ENCODE results near the gene MMP2.

Gene MMP2

GRCh38 chr16:55530316-55530856, 51.4 kb downstream of the MMP2 start:
- no peaks in the 10 kb centered on the region for H3K79me1 ChIP-seq (ENCODE audit: low read length)
- H4K12ac ChIP-seq (ENCODE audit: low read depth, low read length) = no peak overlapping the region
- H2BK12ac ChIP-seq (ENCODE audit: low read length) = no peak overlapping the region
- no peak overlapping the region for H3K23ac ChIP-seq (ENCODE audit: low read length)
- no peak overlapping the region for H3K9ac ChIP-seq (ENCODE audit: low read length)
- no peak overlapping the region for H4K8ac ChIP-seq (ENCODE audit: low read depth, low read length)
- H3K14ac ChIP-seq (ENCODE audit: low read length) = no peak overlapping the region
- H2AK5ac ChIP-seq (ENCODE audit: low read length) = no peak overlapping the region
- H4K91ac ChIP-seq (ENCODE audit: low read depth, low read length) = no peak overlapping the region
- no peaks in the 10 kb centered on the region for H3K79me2 ChIP-seq (ENCODE audit: control insufficient read depth, insufficient read depth, low read length, poor library complexity)
- H3K27ac ChIP-seq (ENCODE audit: low read depth, low read length) = no peak overlapping the region
- H3K4me3 ChIP-seq (ENCODE audit: low read depth, low read length) = no peak overlapping the region
- H2AFZ ChIP-seq (ENCODE audit: insufficient read depth, low read length, poor library complexity) = no peak overlapping the region
- H3K9me3 ChIP-seq (ENCODE audit: insufficient read depth, low read depth, low read length) = no peaks in the 10 kb centered on the region
- no peak overlapping the region for H2BK120ac ChIP-seq (ENCODE audit: insufficient read depth, low read length, poor library complexity)
- peak in 1 of 2 donors; percentile 85 for DNase-seq
- H3K27me3 ChIP-seq (ENCODE audit: insufficient read depth, low read length) = no peaks in the 10 kb centered on the region
- H2BK5ac ChIP-seq (ENCODE audit: low read depth, low read length, poor library complexity) = no peak overlapping the region
- H3K4me2 ChIP-seq (ENCODE audit: low read length) = no peak overlapping the region
- H3K36me3 ChIP-seq (ENCODE audit: control insufficient read depth in 1 of 2, insufficient read depth in 2 of 2, low read length in 2 of 2) = peaks cover 3 to 9% of the 10 kb centered on the region in 2 experiments
- H3K4ac ChIP-seq (ENCODE audit: low read depth, low read length) = no peak overlapping the region
- H3K4me1 ChIP-seq (ENCODE audit: control insufficient read depth in 1 of 2, insufficient read depth in 2 of 2, low read length in 2 of 2) = no peaks in the 10 kb centered on the region
- H3K18ac ChIP-seq (ENCODE audit: low read length) = no peak overlapping the region
- WGBS (ENCODE audit: extremely low coverage, insufficient coverage, insufficient read length) = no CpG with 5 or more reads among the region's 1 CpG

- Histone ChIP-seq H2AK5ac (ENCODE audit: low read length) (no peak overlapping the region), H3K4me3 (ENCODE audit: low read depth, low read length) (no peak overlapping the region), H3K9me3 (ENCODE audit: insufficient read depth, low read depth, low read length) (no peaks in the 10 kb centered on the region), H4K91ac (ENCODE audit: low read depth, low read length) (no peak overlapping the region), H3K27ac (ENCODE audit: low read depth, low read length) (no peak overlapping the region), H3K4me2 (ENCODE audit: low read length) (no peak overlapping the region), H3K4me1 (ENCODE audit: control insufficient read depth in 1 of 2, insufficient read depth in 2 of 2, low read length in 2 of 2) (no peaks in the 10 kb centered on the region), H3K27me3 (ENCODE audit: insufficient read depth, low read length) (no peaks in the 10 kb centered on the region), H4K8ac (ENCODE audit: low read depth, low read length) (no peak overlapping the region), H3K18ac (ENCODE audit: low read length) (no peak overlapping the region), H3K23ac (ENCODE audit: low read length) (no peak overlapping the region), H2BK12ac (ENCODE audit: low read length) (no peak overlapping the region), H3K79me2 (ENCODE audit: control insufficient read depth, insufficient read depth, low read length, poor library complexity) (no peaks in the 10 kb centered on the region), H3K4ac (ENCODE audit: low read depth, low read length) (no peak overlapping the region), H2BK120ac (ENCODE audit: insufficient read depth, low read length, poor library complexity) (no peak overlapping the region), H4K12ac (ENCODE audit: low read depth, low read length) (no peak overlapping the region), H3K14ac (ENCODE audit: low read length) (no peak overlapping the region), H3K36me3 (ENCODE audit: control insufficient read depth in 1 of 2, insufficient read depth in 2 of 2, low read length in 2 of 2) (peaks cover 6 to 14% of the 10 kb centered on the region in 2 experiments), H2AFZ (ENCODE audit: insufficient read depth, low read length, poor library complexity) (no peak overlapping the region), H2BK5ac (ENCODE audit: low read depth, low read length, poor library complexity) (no peak overlapping the region), H3K79me1 (ENCODE audit: low read length) (no peaks in the 10 kb centered on the region), H3K9ac (ENCODE audit: low read length) (no peak overlapping the region)
- no peak for DNase-seq
- no CpG with 5 or more reads among the region's 1 CpG for WGBS (ENCODE audit: extremely low coverage, insufficient coverage, insufficient read length)
Observed at GRCh38 chr16:55532227-55532626, 53.2 kb downstream of the MMP2 start.

GRCh38 chr16:55534756-55535155, 55.8 kb downstream of the MMP2 start:
- Histone ChIP-seq H2BK120ac (ENCODE audit: insufficient read depth, low read length, poor library complexity) (no peak overlapping the region), H3K14ac (ENCODE audit: low read length) (no peak overlapping the region), H3K79me2 (ENCODE audit: control insufficient read depth, insufficient read depth, low read length, poor library complexity) (no peaks in the 10 kb centered on the region), H2AK5ac (ENCODE audit: low read length) (no peak overlapping the region), H3K9ac (ENCODE audit: low read length) (no peak overlapping the region), H2BK5ac (ENCODE audit: low read depth, low read length, poor library complexity) (no peak overlapping the region), H3K4ac (ENCODE audit: low read depth, low read length) (no peak overlapping the region), H3K36me3 (ENCODE audit: control insufficient read depth in 1 of 2, insufficient read depth in 2 of 2, low read length in 2 of 2) (peaks cover 7 to 22% of the 10 kb centered on the region in 2 experiments), H4K8ac (ENCODE audit: low read depth, low read length) (no peak overlapping the region), H2BK12ac (ENCODE audit: low read length) (no peak overlapping the region), H3K4me2 (ENCODE audit: low read length) (no peak overlapping the region), H4K12ac (ENCODE audit: low read depth, low read length) (no peak overlapping the region), H3K27ac (ENCODE audit: low read depth, low read length) (no peak overlapping the region), H4K91ac (ENCODE audit: low read depth, low read length) (no peak overlapping the region), H3K23ac (ENCODE audit: low read length) (no peak overlapping the region), H3K27me3 (ENCODE audit: insufficient read depth, low read length) (no peaks in the 10 kb centered on the region), H3K4me1 (ENCODE audit: control insufficient read depth in 1 of 2, insufficient read depth in 2 of 2, low read length in 2 of 2) (no peaks in the 10 kb centered on the region), H3K18ac (ENCODE audit: low read length) (no peak overlapping the region), H3K9me3 (ENCODE audit: insufficient read depth, low read depth, low read length) (no peaks in the 10 kb centered on the region), H2AFZ (ENCODE audit: insufficient read depth, low read length, poor library complexity) (no peak overlapping the region), H3K4me3 (ENCODE audit: low read depth, low read length) (no peak overlapping the region), H3K79me1 (ENCODE audit: low read length) (no peaks in the 10 kb centered on the region)
- DNase-seq = no peak
- no CpG with 5 or more reads among the region's 2 CpGs for WGBS (ENCODE audit: extremely low coverage, insufficient coverage, insufficient read length)

GRCh38 chr16:55539049-55539448, 60.1 kb downstream of the MMP2 start:
- Histone ChIP-seq H3K27me3 (ENCODE audit: insufficient read depth, low read length) (no peaks in the 10 kb centered on the region), H2AK5ac (ENCODE audit: low read length) (no peak overlapping the region), H3K9me3 (ENCODE audit: insufficient read depth, low read depth, low read length) (no peaks in the 10 kb centered on the region), H4K91ac (ENCODE audit: low read depth, low read length) (no peak overlapping the region), H3K4me1 (ENCODE audit: control insufficient read depth in 1 of 2, insufficient read depth in 2 of 2, low read length in 2 of 2) (no peaks in the 10 kb centered on the region), H3K23ac (ENCODE audit: low read length) (no peak overlapping the region), H3K14ac (ENCODE audit: low read length) (no peak overlapping the region), H4K8ac (ENCODE audit: low read depth, low read length) (no peak overlapping the region), H3K4me2 (ENCODE audit: low read length) (no peak overlapping the region), H3K9ac (ENCODE audit: low read length) (no peak overlapping the region), H2BK120ac (ENCODE audit: insufficient read depth, low read length, poor library complexity) (no peak overlapping the region), H3K79me2 (ENCODE audit: control insufficient read depth, insufficient read depth, low read length, poor library complexity) (no peaks in the 10 kb centered on the region), H3K4ac (ENCODE audit: low read depth, low read length) (no peak overlapping the region), H2AFZ (ENCODE audit: insufficient read depth, low read length, poor library complexity) (no peak overlapping the region), H3K18ac (ENCODE audit: low read length) (no peak overlapping the region), H3K36me3 (ENCODE audit: control insufficient read depth in 1 of 2, insufficient read depth in 2 of 2, low read length in 2 of 2) (peaks cover 6 to 26% of the 10 kb centered on the region in 2 experiments), H3K4me3 (ENCODE audit: low read depth, low read length) (no peak overlapping the region), H2BK12ac (ENCODE audit: low read length) (no peak overlapping the region), H3K27ac (ENCODE audit: low read depth, low read length) (no peak overlapping the region), H4K12ac (ENCODE audit: low read depth, low read length) (no peak overlapping the region), H2BK5ac (ENCODE audit: low read depth, low read length, poor library complexity) (no peak overlapping the region), H3K79me1 (ENCODE audit: low read length) (no peaks in the 10 kb centered on the region)
- DNase-seq = peak in 1 of 2 donors; percentile 27
- no CpG with 5 or more reads among the region's 5 CpGs for WGBS (ENCODE audit: extremely low coverage, insufficient coverage, insufficient read length)
